AG09319 (cell line): ENCODE data around the gene RBM38.

Experiments
- DNase-seq: peaks from one replicate; pipeline ENCODE4 v3.0.0-alpha.2; 2010; ENCODE audit warnings: low read depth; ENCODE audit errors: extremely low read depth
- CTCF ChIP-seq: IDR thresholded peaks from 2 replicates; pipeline ENCODE4 v1.5.1; 2011; ENCODE audit warnings: low read depth, mild to moderate bottlenecking, inconsistent platforms, low read length, moderate library complexity

The RBM38 gene

GRCh38 chr20:57435105-57435497 is 43.9 kb downstream of the RBM38 start:
- no peak for TF ChIP-seq CTCF
- no peak for DNase-seq

DNA sequence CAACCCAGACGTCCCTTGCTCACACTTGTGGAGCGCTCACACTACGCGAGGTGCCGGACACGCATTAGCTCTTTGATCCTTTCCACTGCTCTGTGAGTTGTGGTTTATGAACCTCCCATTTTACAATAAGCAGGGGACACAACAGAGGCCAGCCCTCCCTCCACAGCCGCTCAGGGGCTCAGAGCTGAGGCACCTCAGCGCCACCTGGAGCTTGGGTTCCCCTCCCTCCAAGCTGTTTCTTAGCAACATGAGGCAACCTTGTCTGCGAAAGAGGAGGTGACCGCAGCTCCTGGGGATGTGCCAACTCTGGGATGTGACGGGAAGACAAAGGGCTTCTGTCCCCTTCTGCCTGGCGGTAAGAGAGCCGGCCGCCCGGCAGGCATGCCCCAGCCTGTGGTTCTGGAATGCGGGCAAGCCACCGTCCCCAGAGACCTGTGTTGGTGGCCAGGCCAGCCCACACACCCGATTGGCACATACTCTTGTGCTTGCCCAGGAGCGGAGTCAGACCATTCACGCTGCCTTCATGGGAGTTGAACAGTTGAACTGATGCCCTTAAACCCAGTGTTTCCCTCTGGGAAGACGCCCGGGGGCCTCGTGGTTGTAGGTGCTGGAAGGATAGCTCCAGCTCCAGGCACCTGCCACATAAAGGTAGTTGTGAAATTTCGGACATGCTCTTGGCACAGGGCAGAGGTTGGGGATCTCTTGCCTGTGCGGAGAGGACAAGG is 44.5 kb downstream of the RBM38 start:
- no peak for DNase-seq
- TF ChIP-seq CTCF = no peak

DNA sequence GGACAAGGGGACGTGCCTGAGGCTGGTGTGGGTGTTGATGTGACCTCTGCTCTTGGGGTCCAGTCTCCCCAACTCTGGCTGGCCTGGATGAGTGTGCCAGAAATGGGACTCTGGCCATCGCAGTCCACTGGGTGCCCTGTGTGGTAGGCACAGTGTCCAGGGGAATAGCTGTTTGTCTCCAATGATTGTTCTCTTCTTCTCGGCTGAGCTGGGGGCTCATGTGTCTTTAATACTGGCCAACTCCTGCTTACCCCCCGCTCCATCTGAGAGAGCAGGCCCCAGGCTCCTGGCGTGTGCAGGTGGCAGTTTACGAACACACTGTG is 45.0 kb downstream of the RBM38 start:
- no peak for TF ChIP-seq CTCF
- DNase-seq = no peak

GRCh38 chr20:57437267-57437666 is 46.1 kb downstream of the RBM38 start:
- no peak for TF ChIP-seq CTCF
- no peak for DNase-seq

DNA sequence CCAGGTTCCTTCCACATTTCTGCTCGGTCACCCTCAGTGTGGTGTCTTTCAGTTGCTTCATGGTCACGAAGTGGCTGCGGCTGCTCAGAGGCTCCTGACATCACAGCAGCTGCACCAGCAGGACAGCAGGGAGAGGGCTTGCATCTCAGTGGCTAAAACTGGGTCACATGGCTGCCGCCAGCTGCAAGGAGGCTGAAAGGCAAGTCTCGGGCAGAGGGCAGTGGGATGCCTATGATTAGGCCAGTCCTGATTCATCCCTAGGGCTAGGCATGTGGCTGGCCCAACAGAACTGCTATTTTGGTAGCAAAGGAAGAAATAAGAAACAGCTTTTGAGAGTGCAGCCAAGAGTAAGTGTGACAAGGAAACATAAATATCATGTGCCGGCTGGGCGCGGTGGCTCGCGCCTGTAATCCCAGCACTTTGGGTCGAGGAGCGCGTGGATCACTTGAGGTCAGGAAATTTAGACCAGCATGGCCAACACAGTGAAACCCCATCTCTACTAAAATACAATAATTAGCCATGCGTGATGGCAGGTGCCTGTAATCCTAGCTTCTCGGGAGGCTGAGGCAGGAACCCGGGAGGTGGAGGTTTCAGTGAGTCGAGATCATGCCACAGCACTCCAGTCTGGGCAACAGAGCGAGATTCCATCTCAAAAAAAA is 46.6 kb downstream of the RBM38 start:
- DNase-seq = no peak
- TF ChIP-seq CTCF = no peak

DNA sequence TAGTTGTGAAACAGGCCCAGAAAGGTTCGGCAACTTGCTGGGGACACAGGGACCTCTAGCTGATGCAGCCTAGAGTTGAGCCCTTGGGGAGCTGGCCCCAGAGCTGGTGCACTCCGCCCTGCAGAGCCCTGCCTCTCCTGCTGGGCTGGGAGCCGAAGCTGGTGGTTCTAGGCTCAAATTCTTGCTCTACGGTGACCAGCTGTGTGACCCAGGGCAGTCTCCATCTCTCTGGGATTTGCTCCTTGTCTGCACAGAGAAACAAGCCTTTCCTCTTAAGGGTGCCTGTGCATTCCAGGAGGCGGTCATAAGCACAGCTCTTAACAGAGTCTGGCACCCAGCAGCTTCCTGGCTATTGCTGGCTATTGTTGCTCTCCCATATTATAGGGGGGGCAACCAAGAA is 47.4 kb downstream of the RBM38 start:
- no peak for TF ChIP-seq CTCF

DNA sequence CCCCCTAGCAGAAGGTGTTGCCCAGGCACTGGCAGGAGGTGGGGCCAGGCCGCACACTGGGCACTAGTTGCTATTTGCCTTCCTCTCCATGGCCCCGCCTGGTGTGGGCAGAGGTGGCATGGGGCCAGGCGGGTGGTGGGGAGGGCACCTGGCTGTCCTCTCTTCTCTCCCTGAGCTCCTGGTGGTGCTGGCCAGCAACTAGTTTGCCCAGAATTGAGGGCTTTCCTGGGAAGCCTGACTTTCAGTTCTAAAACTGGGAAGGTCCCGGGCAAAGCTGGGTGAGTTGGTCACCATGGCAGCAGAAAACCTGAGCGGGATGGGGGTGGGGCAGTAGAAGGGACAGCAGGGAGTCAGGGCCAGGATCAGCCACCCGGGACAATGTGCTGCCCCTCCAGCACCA is 48.2 kb downstream of the RBM38 start:
- TF ChIP-seq CTCF = no peak
- DNase-seq = no peak

More for the DNA sequence above, 47.4 kb downstream of the RBM38 start:
- DNase-seq = no peak
